HEK293 (cell line): ENCODE data around the gene CRYBB2.

Experiments
- CTCF ChIA-PET: fragments of 350-600 bp; formaldehyde crosslinking; extraction: SDS; loops from one replicate; lab custom pipeline; 2021; ENCODE audit warnings: antibody characterized with exemption; lab: Yijun Ruan, JAX
- POLR2A ChIA-PET: fragments of 300-600 bp; formaldehyde crosslinking; extraction: SDS; loops from one replicate; lab custom pipeline; 2020; ENCODE audit warnings: antibody characterized with exemption, inconsistent platforms; lab: Yijun Ruan, JAX
- H3K27ac ChIP-seq: fragments of 200-500 bp; sonication (Bioruptor generic); 2 replicates; pipeline ENCODE4 v1.5.1; 2014; ENCODE audit warnings: low read depth, low read length, control low read depth, inconsistent platforms; ENCODE audit errors: extremely low read depth
- H3K36me3 ChIP-seq, 2 experiments: fragments of 200-500 bp in 1 of 2; sonication (Bioruptor generic) in 1 of 2; 1 replicate in 1 of 2; 2 replicates in 1 of 2; pipeline ENCODE4 v1.5.1; 2014 to 2017; ENCODE audit warnings: inconsistent platforms in 2 of 2, low read length in 2 of 2; ENCODE audit not compliant: control insufficient read depth in 2 of 2, insufficient read depth in 1 of 2
- H3K4me1 ChIP-seq: fragments of 200-500 bp; sonication (Bioruptor generic); 2 replicates; pipeline ENCODE4 v1.5.1; 2014; ENCODE audit warnings: mild to moderate bottlenecking, low read length, inconsistent platforms; ENCODE audit not compliant: control insufficient read depth, insufficient read depth
- H3K4me3 ChIP-seq: 2 replicates; pipeline ENCODE4 v1.5.1; 2011; ENCODE audit warnings: low read depth, mild to moderate bottlenecking, control low read depth, low read length, moderate library complexity
- H3K9me3 ChIP-seq: fragments of 200-500 bp; sonication (Bioruptor generic); 2 replicates; pipeline ENCODE4 v1.5.1; 2014; ENCODE audit warnings: low read depth, low read length, inconsistent platforms; ENCODE audit not compliant: control insufficient read depth, insufficient read depth
- HOXC10 ChIP-seq: sonication (generic); formaldehyde crosslinking; IDR thresholded peaks from 2 replicates; pipeline ENCODE4 v1.8.1; 2023; ENCODE audit warnings: mild to moderate bottlenecking, missing genetic modification reagents
- PBX3 ChIP-seq: sonication (generic); formaldehyde crosslinking; IDR thresholded peaks from 2 replicates; pipeline ENCODE4 v1.8.1; 2022; ENCODE audit warnings: mild to moderate bottlenecking, moderate library complexity, missing genetic modification reagents
- RBAK ChIP-seq: fragments of 450-650 bp; formaldehyde crosslinking; IDR thresholded peaks from 2 replicates; pipeline ENCODE4 v1.5.1; 2016; ENCODE audit warnings: missing biosample characterization, missing genetic modification characterization
- SP3 ChIP-seq: fragments of 450-650 bp; formaldehyde crosslinking; IDR thresholded peaks from 2 replicates; pipeline ENCODE4 v1.5.1; 2016; ENCODE audit warnings: missing biosample characterization, missing genetic modification characterization
- ZFP37 ChIP-seq: fragments of 450-650 bp; formaldehyde crosslinking; IDR thresholded peaks from 2 replicates; pipeline ENCODE4 v1.5.1; 2016; ENCODE audit warnings: missing biosample characterization, missing genetic modification characterization
- ZNF121 ChIP-seq: fragments of 450-650 bp; formaldehyde crosslinking; IDR thresholded peaks from 2 replicates; pipeline ENCODE4 v1.5.1; 2016; ENCODE audit warnings: missing biosample characterization, missing genetic modification characterization
- ZNF133 ChIP-seq: fragments of 450-650 bp; formaldehyde crosslinking; IDR thresholded peaks from 2 replicates; pipeline ENCODE4 v1.5.1; 2016; ENCODE audit warnings: missing biosample characterization, missing genetic modification characterization
- ZNF138 ChIP-seq: fragments of 450-650 bp; formaldehyde crosslinking; IDR thresholded peaks from 2 replicates; pipeline ENCODE4 v1.5.1; 2016; ENCODE audit warnings: missing biosample characterization, missing genetic modification characterization, borderline replicate concordance
- ZNF146 ChIP-seq: fragments of 450-650 bp; formaldehyde crosslinking; IDR thresholded peaks from 2 replicates; pipeline ENCODE4 v1.5.1; 2016; ENCODE audit warnings: missing biosample characterization, missing genetic modification characterization
- ZNF16 ChIP-seq: fragments of 450-650 bp; formaldehyde crosslinking; IDR thresholded peaks from 2 replicates; pipeline ENCODE4 v1.5.1; 2016; ENCODE audit warnings: low read depth, missing biosample characterization, missing genetic modification characterization
- ZNF184 ChIP-seq: fragments of 450-650 bp; IDR thresholded peaks from 2 replicates; pipeline ENCODE4 v1.5.1; 2018; ENCODE audit warnings: missing biosample characterization, mild to moderate bottlenecking, missing genetic modification characterization
- ZNF239 ChIP-seq: fragments of 450-650 bp; formaldehyde crosslinking; IDR thresholded peaks from 2 replicates; pipeline ENCODE4 v1.5.1; 2016; ENCODE audit warnings: missing biosample characterization, missing genetic modification characterization
- ZNF266 ChIP-seq: fragments of 450-650 bp; formaldehyde crosslinking; IDR thresholded peaks from 2 replicates; pipeline ENCODE4 v1.5.1; 2016; ENCODE audit warnings: missing biosample characterization, missing genetic modification characterization, low read depth
- ZNF302 ChIP-seq: fragments of 450-650 bp; formaldehyde crosslinking; IDR thresholded peaks from 2 replicates; pipeline ENCODE4 v1.5.1; 2016; ENCODE audit warnings: missing biosample characterization, missing genetic modification characterization, low read depth
- ZNF404 ChIP-seq: fragments of 450-650 bp; formaldehyde crosslinking; IDR thresholded peaks from 2 replicates; pipeline ENCODE4 v1.5.1; 2017; ENCODE audit warnings: missing biosample characterization, missing genetic modification characterization
- ZNF473 ChIP-seq: fragments of 450-650 bp; formaldehyde crosslinking; IDR thresholded peaks from 2 replicates; pipeline ENCODE4 v1.5.1; 2017; ENCODE audit warnings: missing biosample characterization, missing genetic modification characterization
- ZNF600 ChIP-seq: fragments of 450-650 bp; formaldehyde crosslinking; IDR thresholded peaks from 2 replicates; pipeline ENCODE4 v1.5.1; 2016; ENCODE audit warnings: missing biosample characterization, missing genetic modification characterization
- ZNF664 ChIP-seq: fragments of 450-650 bp; formaldehyde crosslinking; IDR thresholded peaks from 2 replicates; pipeline ENCODE4 v1.5.1; 2016; ENCODE audit warnings: missing biosample characterization, missing genetic modification characterization
- ZNF768 ChIP-seq: fragments of 450-650 bp; formaldehyde crosslinking; IDR thresholded peaks from 2 replicates; pipeline ENCODE4 v1.5.1; 2018; ENCODE audit warnings: missing biosample characterization, mild to moderate bottlenecking, missing genetic modification characterization
- ZSCAN30 ChIP-seq: fragments of 450-650 bp; IDR thresholded peaks from 2 replicates; pipeline ENCODE4 v1.5.1; 2018; ENCODE audit warnings: missing biosample characterization, mild to moderate bottlenecking, missing genetic modification characterization, moderate library complexity
- TF ChIP-seq, protein P1 (sequence below): fragments of 450-650 bp; formaldehyde crosslinking; IDR thresholded peaks from 2 replicates; pipeline ENCODE4 v1.5.1; 2017; ENCODE audit warnings: missing biosample characterization, mild to moderate bottlenecking, missing genetic modification characterization, moderate library complexity
- TF ChIP-seq, protein P2 (sequence below): fragments of 450-650 bp; formaldehyde crosslinking; optimal IDR thresholded peaks from 2 replicates; pipeline ENCODE3; 2016; ENCODE audit warnings: missing biosample characterization, mild to moderate bottlenecking, missing genetic modification characterization

The CRYBB2 gene

GRCh38 chr22:25210793-25211192 is 8.6 kb upstream of the CRYBB2 start:
- Histone ChIP-seq H3K4me3 (no peak overlapping the region), H3K4me1 (no peaks in the 10 kb centered on the region), H3K36me3 (no peaks in the 10 kb centered on the region)
- CTCF ChIA-PET, result interaction anchor here (2.4 to 3.0 kb wide), 2 partner anchors 9 to 123 kb away, joined by 10 to 18 read pairs; no protein-coding TSS in a partner anchor
- POLR2A ChIA-PET, result no interaction called here
- TF ChIP-seq, protein P1, sequence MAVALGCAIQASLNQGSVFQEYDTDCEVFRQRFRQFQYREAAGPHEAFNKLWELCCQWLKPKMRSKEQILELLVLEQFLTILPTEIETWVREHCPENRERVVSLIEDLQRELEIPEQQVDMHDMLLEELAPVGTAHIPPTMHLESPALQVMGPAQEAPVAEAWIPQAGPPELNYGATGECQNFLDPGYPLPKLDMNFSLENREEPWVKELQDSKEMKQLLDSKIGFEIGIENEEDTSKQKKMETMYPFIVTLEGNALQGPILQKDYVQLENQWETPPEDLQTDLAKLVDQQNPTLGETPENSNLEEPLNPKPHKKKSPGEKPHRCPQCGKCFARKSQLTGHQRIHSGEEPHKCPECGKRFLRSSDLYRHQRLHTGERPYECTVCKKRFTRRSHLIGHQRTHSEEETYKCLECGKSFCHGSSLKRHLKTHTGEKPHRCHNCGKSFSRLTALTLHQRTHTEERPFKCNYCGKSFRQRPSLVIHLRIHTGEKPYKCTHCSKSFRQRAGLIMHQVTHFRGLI (tag by site-specific recombination), result peak; percentile 71; the same call in 1 of the 2 replicates
- 0 out of 2 replicates have a peak, but pooled peaks have one; percentile 24 for TF ChIP-seq ZNF664 (tag by site-specific recombination)
- TF ChIP-seq ZSCAN30, result no peak
- TF ChIP-seq, protein P2, sequence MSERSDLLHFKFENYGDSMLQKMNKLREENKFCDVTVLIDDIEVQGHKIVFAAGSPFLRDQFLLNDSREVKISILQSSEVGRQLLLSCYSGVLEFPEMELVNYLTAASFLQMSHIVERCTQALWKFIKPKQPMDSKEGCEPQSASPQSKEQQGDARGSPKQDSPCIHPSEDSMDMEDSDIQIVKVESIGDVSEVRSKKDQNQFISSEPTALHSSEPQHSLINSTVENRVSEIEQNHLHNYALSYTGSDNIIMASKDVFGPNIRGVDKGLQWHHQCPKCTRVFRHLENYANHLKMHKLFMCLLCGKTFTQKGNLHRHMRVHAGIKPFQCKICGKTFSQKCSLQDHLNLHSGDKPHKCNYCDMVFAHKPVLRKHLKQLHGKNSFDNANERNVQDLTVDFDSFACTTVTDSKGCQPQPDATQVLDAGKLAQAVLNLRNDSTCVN (tag by site-specific recombination), result no peak
- TF ChIP-seq, all 188 proteins: peak for 2
- no peak overlapping the region for H3K27ac ChIP-seq
- no peaks in the 10 kb centered on the region; the same call in 1 of the 2 replicates for H3K9me3 ChIP-seq

DNA sequence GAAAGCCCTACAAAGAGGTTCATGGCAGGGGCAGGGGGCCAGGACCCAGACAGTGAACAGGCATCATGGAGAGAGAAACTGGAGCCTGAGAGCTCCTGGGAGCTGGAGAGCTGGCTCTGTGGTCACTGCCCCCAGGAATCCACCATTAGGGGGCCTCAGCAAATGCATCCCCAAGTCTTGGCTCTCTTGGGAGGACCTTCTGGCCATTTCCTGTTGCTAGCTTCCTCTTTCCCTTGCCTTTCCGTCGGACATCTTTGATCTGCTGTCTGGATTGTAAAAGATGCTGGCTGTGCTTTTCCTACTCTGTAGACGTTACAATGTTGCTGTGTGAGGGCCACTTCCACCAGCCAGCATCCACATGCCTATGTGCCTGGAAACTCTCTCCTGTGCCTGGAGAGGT is 7.1 kb upstream of the CRYBB2 start:
- POLR2A ChIA-PET, result no interaction called here
- no peaks in the 10 kb centered on the region for H3K36me3 ChIP-seq
- H3K27ac ChIP-seq, result no peak overlapping the region
- no peaks in the 10 kb centered on the region for H3K4me1 ChIP-seq
- H3K4me3 ChIP-seq, result no peak overlapping the region
- TF ChIP-seq ZNF121 (tag by site-specific recombination) (no peak), SP3 (tag by site-specific recombination) (no peak), ZNF133 (tag by site-specific recombination) (no peak), ZNF473 (tag by site-specific recombination) (no peak), ZNF239 (tag by site-specific recombination) (no peak), ZNF184 (tag by site-specific recombination) (no peak), PBX3 (CRISPR knock-in tag) (no peak), ZNF768 (tag by site-specific recombination) (no peak), ZNF266 (tag by site-specific recombination) (no peak), ZNF302 (tag by site-specific recombination) (no peak), ZNF600 (tag by site-specific recombination) (no peak)
- CTCF ChIA-PET, result interaction anchor here (0.6 to 3.0 kb wide), 3 partner anchors 10 to 122 kb away, joined by 3 to 18 read pairs (median 10); no protein-coding TSS in a partner anchor
- H3K9me3 ChIP-seq, result no peaks in the 10 kb centered on the region; the same call in 1 of the 2 replicates

- Histone ChIP-seq H3K27ac (no peak overlapping the region), H3K36me3 (no peaks in the 10 kb centered on the region), H3K4me1 (no peaks in the 10 kb centered on the region), H3K9me3 (no peaks in the 10 kb centered on the region; the same call in 1 of the 2 replicates), H3K4me3 (no peak overlapping the region)
- TF ChIP-seq ZNF146 (tag by site-specific recombination) (no peak), ZNF138 (tag by site-specific recombination) (no peak), SP3 (tag by site-specific recombination) (no peak), HOXC10 (CRISPR knock-in tag) (no peak), ZNF16 (tag by site-specific recombination) (no peak), ZNF404 (tag by site-specific recombination) (no peak), RBAK (tag by site-specific recombination) (peak; percentile 68; the same call in 1 of the 2 replicates), ZFP37 (tag by site-specific recombination) (no peak)
- POLR2A ChIA-PET, result no interaction called here
- CTCF ChIA-PET, result interaction anchor here (3.0 kb wide), 1 partner anchor 11 kb away, joined by 18 read pairs; no protein-coding TSS in a partner anchor
These were observed 6.2 kb upstream of the CRYBB2 start for GRCh38 chr22:25213221-25213620.
